GM08714 (cell line): ENCODE results near the gene IMP3.
"Not testable (repeated sequence)": the region's sequence is repeated elsewhere in the genome, so short reads cannot be mapped to it uniquely, and the experiment has no call there.

Experiments
- H3K4me3 ChIP-seq: fragments of 200-500 bp; sonication (Bioruptor generic); 2 replicates; pipeline ENCODE4 v1.5.1; 2014; ENCODE audit warnings: mild to moderate bottlenecking, low read length, inconsistent platforms
- ZNF274 ChIP-seq: IDR thresholded peaks from 2 replicates; pipeline ENCODE4 v1.6.1; 2012; ENCODE audit warnings: mild to moderate bottlenecking, low read depth, low read length

The IMP3 gene, protein sequence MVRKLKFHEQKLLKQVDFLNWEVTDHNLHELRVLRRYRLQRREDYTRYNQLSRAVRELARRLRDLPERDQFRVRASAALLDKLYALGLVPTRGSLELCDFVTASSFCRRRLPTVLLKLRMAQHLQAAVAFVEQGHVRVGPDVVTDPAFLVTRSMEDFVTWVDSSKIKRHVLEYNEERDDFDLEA

GRCh38 chr15:75639709-75640482 lies at the start of gene IMP3:
IMP3 (minus strand) TSS chr15:75640224; CDS start chr15:75640168, 56 bp downstream.
- TF ChIP-seq ZNF274 = no peak
- H3K4me3 ChIP-seq = peak within 1 kb of the TSS; percentile 90

GRCh38 chr15:75689429-75689828 lies 49.4 kb upstream of the IMP3 start:
- H3K4me3 ChIP-seq = not testable (repeated sequence)

DNA sequence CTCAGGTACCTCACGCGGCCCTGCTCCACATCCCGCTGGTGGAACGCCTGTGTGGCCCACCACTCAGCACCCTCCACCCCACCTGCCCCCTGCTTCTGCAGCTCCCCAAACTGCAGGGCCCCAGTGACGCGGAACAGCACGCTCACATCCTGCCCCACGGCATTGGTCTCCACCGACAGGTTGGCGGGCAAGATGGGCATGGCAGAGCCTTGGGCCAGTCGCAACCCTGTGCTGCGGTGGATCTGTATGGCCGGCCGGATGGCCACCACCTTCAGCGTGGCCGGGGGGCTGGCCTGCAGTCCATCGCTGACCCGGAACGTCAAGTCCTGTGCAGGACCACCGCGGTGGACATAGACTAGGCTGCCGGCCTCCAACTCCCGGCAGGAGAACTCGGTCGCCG lies 48.8 kb upstream of the IMP3 start:
- no peak for TF ChIP-seq ZNF274
- no peak overlapping the region for H3K4me3 ChIP-seq

GRCh38 chr15:75688278-75688557 lies 48.2 kb upstream of the IMP3 start:
- H3K4me3 ChIP-seq = no peak overlapping the region
- TF ChIP-seq ZNF274 = no peak

GRCh38 chr15:75687486-75688277 lies 47.7 kb upstream of the IMP3 start:
- no peak for TF ChIP-seq ZNF274
- H3K4me3 ChIP-seq = no peak overlapping the region

GRCh38 chr15:75686212-75686642 lies 46.2 kb upstream of the IMP3 start:
- H3K4me3 ChIP-seq = not testable (repeated sequence)

- no peak overlapping the region for H3K4me3 ChIP-seq
- TF ChIP-seq ZNF274 = no peak
Observed at GRCh38 chr15:75685195-75685594, 45.2 kb upstream of the IMP3 start.

- no peak overlapping the region for H3K4me3 ChIP-seq
- TF ChIP-seq ZNF274 = no peak
Observed at GRCh38 chr15:75684648-75685047, 44.6 kb upstream of the IMP3 start.

DNA sequence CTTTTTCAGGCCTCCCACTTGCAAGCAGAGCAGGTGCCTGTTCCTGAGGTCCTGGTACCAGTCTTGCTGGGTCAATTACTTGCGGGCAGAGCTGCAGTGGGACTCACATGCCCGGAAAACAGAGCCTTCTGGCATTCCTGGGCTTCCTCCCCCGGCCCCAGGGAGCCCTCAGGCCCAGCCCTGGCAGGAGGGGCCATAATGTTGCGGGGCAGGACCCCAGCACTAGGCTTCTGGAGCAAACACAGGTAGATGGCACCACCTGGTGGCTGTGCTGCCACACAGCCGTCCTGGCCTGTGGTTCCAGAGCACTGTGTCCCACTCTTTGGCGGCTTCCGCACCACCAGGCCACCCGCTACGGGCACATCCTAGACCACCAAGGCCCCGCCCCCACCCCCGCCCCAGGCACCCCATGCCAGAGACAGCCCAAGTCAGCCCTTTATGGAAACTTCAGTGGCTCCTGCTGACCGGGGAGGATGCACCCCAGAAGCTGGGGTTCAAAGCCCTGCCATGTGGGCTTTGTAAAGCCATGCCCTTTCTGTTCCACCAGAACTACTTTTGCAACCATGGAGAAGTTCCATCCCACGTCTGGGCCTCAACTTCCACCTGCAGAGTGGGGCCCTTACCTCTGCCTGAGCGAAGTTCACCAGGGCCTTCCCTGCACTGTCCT lies 43.8 kb upstream of the IMP3 start:
- not testable (repeated sequence) for H3K4me3 ChIP-seq

GRCh38 chr15:75682181-75683135 lies 42.4 kb upstream of the IMP3 start:
- H3K4me3 ChIP-seq = no peak overlapping the region
- no peak for TF ChIP-seq ZNF274

DNA sequence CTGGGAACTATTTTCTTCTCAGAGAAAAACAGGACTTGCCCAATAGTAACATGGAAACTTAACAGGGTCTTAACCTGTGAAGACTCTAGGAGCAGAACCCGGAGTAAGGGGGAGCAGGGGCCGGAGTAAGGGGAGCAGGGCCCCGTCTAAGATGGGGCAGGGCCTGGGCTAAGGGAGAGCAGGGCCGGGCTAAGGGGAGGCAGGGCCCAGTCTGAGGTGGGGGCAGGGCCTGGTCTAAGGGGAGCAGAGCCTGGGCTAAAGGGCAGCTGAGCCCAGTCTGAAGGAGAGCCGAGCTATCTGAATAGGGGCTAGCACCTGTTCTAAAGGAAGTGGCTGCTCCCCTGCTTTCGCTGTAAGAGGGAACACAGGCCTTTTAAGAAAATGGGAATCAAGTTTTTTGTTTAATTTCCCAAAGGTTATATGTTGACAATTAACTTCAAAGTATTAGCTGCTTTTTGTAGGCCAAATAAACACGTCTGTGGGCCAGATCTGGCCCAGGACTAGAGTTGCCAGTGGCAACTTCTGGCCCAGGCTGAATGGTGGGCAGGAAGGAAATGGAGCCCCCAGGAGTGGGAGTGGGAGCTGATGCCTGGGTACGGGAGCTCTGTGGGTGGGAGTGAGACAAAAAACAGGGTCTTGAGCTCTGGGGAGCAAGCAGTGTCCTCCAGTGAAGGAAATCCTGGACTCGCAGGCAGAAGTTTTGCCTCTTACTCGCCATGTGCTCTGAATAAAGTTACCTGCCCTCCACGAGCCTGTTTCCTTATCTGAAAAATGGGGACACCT lies 40.2 kb upstream of the IMP3 start:
- TF ChIP-seq ZNF274 = no peak
- H3K4me3 ChIP-seq = no peak overlapping the region

DNA sequence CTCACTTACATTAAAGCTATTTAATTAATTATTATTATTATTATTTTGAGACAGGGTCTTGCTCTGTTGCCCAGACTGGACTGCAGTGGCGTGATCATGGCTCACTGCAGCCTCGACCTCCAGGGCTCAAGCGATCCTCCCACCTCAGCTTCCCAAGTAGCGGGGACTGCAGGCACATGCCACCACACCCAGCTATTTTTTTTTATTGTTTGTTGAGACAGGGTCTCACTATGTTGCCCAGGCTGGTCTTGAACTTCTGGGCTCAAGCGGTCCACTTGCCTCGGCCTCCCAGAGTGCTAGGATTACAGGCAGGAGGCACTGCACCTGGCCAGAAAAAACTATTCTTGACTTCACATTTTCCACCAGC lies 38.3 kb upstream of the IMP3 start:
- H3K4me3 ChIP-seq = not testable (repeated sequence)
